HFF-Myc (cell line): ENCODE measurements around the gene FBN1.
A peak's percentile ranks its signal among the peaks of the same experiment; 100 is the strongest.

Experiments used
- DNase-seq: peaks from one replicate; pipeline ENCODE4 v3.0.0-alpha.2; 2011; ENCODE audit warnings: low read depth; ENCODE audit errors: extremely low read depth
- H3K4me3 ChIP-seq: replicated peaks from 2 replicates; pipeline ENCODE4 v1.5.1; 2011; ENCODE audit warnings: low read depth, mild to moderate bottlenecking, control low read depth, low read length
- CTCF ChIP-seq: IDR thresholded peaks from 2 replicates; pipeline ENCODE4 v1.5.1; 2012; ENCODE audit warnings: mild to moderate bottlenecking, low read depth, low read length, control low read depth; ENCODE audit errors: missing control alignments

The FBN1 gene

GRCh38 chr15:48493763-48494225 is 151.7 kb downstream of the FBN1 start:
- no peak for TF ChIP-seq CTCF
- no peak overlapping the region for H3K4me3 ChIP-seq
- no peak for DNase-seq

- peak; percentile 81 for DNase-seq
- no peak overlapping the region for H3K4me3 ChIP-seq
- no peak for TF ChIP-seq CTCF
These were observed 152.3 kb downstream of the FBN1 start for GRCh38 chr15:48493084-48493762.

- no peak for DNase-seq
- no peak overlapping the region for H3K4me3 ChIP-seq
- TF ChIP-seq CTCF, result no peak
These were observed 159.3 kb downstream of the FBN1 start for GRCh38 chr15:48486228-48486627.

- no peak for DNase-seq
- H3K4me3 ChIP-seq, result no peak overlapping the region
- no peak for TF ChIP-seq CTCF
These were observed 163.7 kb downstream of the FBN1 start for GRCh38 chr15:48481802-48482201.

GRCh38 chr15:48479751-48480150 is 165.8 kb downstream of the FBN1 start:
- DNase-seq, result no peak
- no peak overlapping the region for H3K4me3 ChIP-seq
- no peak for TF ChIP-seq CTCF

GRCh38 chr15:48478581-48478980 is 166.9 kb downstream of the FBN1 start:
- TF ChIP-seq CTCF, result no peak
- H3K4me3 ChIP-seq, result no peak overlapping the region
- no peak for DNase-seq
